HEK293 (cell line): Measurements from ENCODE around the gene RBMS3.

Experiments
- CTCF ChIA-PET: fragments of 350-600 bp; formaldehyde crosslinking; extraction: SDS; loops from one replicate; lab custom pipeline; 2021; ENCODE audit warnings: antibody characterized with exemption; lab: Yijun Ruan, JAX
- POLR2A ChIA-PET: fragments of 300-600 bp; formaldehyde crosslinking; extraction: SDS; loops from one replicate; lab custom pipeline; 2020; ENCODE audit warnings: antibody characterized with exemption, inconsistent platforms; lab: Yijun Ruan, JAX
- H3K27ac ChIP-seq: fragments of 200-500 bp; sonication (Bioruptor generic); 2 replicates; pipeline ENCODE4 v1.5.1; 2014; ENCODE audit warnings: low read depth, low read length, control low read depth, inconsistent platforms; ENCODE audit errors: extremely low read depth
- H3K36me3 ChIP-seq, 2 experiments: fragments of 200-500 bp in 1 of 2; sonication (Bioruptor generic) in 1 of 2; 1 replicate in 1 of 2; 2 replicates in 1 of 2; pipeline ENCODE4 v1.5.1; 2014 to 2017; ENCODE audit warnings: inconsistent platforms in 2 of 2, low read length in 2 of 2; ENCODE audit not compliant: control insufficient read depth in 2 of 2, insufficient read depth in 1 of 2
- H3K4me1 ChIP-seq: fragments of 200-500 bp; sonication (Bioruptor generic); 2 replicates; pipeline ENCODE4 v1.5.1; 2014; ENCODE audit warnings: mild to moderate bottlenecking, low read length, inconsistent platforms; ENCODE audit not compliant: control insufficient read depth, insufficient read depth
- H3K4me3 ChIP-seq: 2 replicates; pipeline ENCODE4 v1.5.1; 2011; ENCODE audit warnings: low read depth, mild to moderate bottlenecking, control low read depth, low read length, moderate library complexity
- H3K9me3 ChIP-seq: fragments of 200-500 bp; sonication (Bioruptor generic); 2 replicates; pipeline ENCODE4 v1.5.1; 2014; ENCODE audit warnings: low read depth, low read length, inconsistent platforms; ENCODE audit not compliant: control insufficient read depth, insufficient read depth
- GLI2 ChIP-seq: fragments of 450-650 bp; formaldehyde crosslinking; IDR thresholded peaks from 2 replicates; pipeline ENCODE4; 2017; ENCODE audit warnings: missing biosample characterization, missing genetic modification characterization, low read depth, borderline replicate concordance
- KLF1 ChIP-seq: fragments of 450-650 bp; formaldehyde crosslinking; IDR thresholded peaks from 2 replicates; pipeline ENCODE4 v1.5.1; 2016; ENCODE audit warnings: missing biosample characterization, missing genetic modification characterization
- KLF10 ChIP-seq: fragments of 450-650 bp; IDR thresholded peaks from 2 replicates; pipeline ENCODE4 v1.5.1; 2018; ENCODE audit warnings: missing biosample characterization, mild to moderate bottlenecking, missing genetic modification characterization
- SALL2 ChIP-seq: fragments of 450-650 bp; formaldehyde crosslinking; IDR thresholded peaks from 2 replicates; pipeline ENCODE4 v1.5.0; 2017; ENCODE audit warnings: missing biosample characterization, mild to moderate bottlenecking, missing genetic modification characterization, borderline replicate concordance
- SCRT1 ChIP-seq: fragments of 450-650 bp; formaldehyde crosslinking; IDR thresholded peaks from 2 replicates; pipeline ENCODE4 v1.5.1; 2016; ENCODE audit warnings: missing biosample characterization, missing genetic modification characterization, borderline replicate concordance
- ZBTB48 ChIP-seq: fragments of 450-650 bp; formaldehyde crosslinking; IDR thresholded peaks from 2 replicates; pipeline ENCODE4 v1.5.1; 2016; ENCODE audit warnings: missing biosample characterization, missing genetic modification characterization
- ZFHX2 ChIP-seq: fragments of 450-650 bp; formaldehyde crosslinking; conservative IDR thresholded peaks from 2 replicates; pipeline ENCODE4 v1.5.1; 2016; ENCODE audit warnings: missing biosample characterization, missing genetic modification characterization
- ZFP41 ChIP-seq: fragments of 450-650 bp; formaldehyde crosslinking; IDR thresholded peaks from 2 replicates; pipeline ENCODE4 v1.5.1; 2016; ENCODE audit warnings: missing biosample characterization, missing genetic modification characterization, borderline replicate concordance
- ZNF140 ChIP-seq: fragments of 450-650 bp; formaldehyde crosslinking; IDR thresholded peaks from 2 replicates; pipeline ENCODE4 v1.5.1; 2016; ENCODE audit warnings: missing biosample characterization, missing genetic modification characterization
- ZNF155 ChIP-seq: fragments of 450-650 bp; formaldehyde crosslinking; IDR thresholded peaks from 2 replicates; pipeline ENCODE4 v1.5.1; 2016; ENCODE audit warnings: missing biosample characterization, missing genetic modification characterization
- ZNF184 ChIP-seq: fragments of 450-650 bp; IDR thresholded peaks from 2 replicates; pipeline ENCODE4 v1.5.1; 2018; ENCODE audit warnings: missing biosample characterization, mild to moderate bottlenecking, missing genetic modification characterization
- ZNF23 ChIP-seq: fragments of 450-650 bp; formaldehyde crosslinking; IDR thresholded peaks from 2 replicates; pipeline ENCODE4 v1.5.1; 2016; ENCODE audit warnings: missing biosample characterization, missing genetic modification characterization, borderline replicate concordance
- ZNF302 ChIP-seq: fragments of 450-650 bp; formaldehyde crosslinking; IDR thresholded peaks from 2 replicates; pipeline ENCODE4 v1.5.1; 2016; ENCODE audit warnings: missing biosample characterization, missing genetic modification characterization, low read depth
- ZNF324 ChIP-seq: fragments of 450-650 bp; formaldehyde crosslinking; IDR thresholded peaks from 2 replicates; pipeline ENCODE4 v1.5.1; 2016; ENCODE audit warnings: missing biosample characterization, missing genetic modification characterization
- ZNF341 ChIP-seq: fragments of 450-650 bp; formaldehyde crosslinking; IDR thresholded peaks from 2 replicates; pipeline ENCODE4; 2016; ENCODE audit warnings: low read depth, missing biosample characterization, missing genetic modification characterization
- ZNF433 ChIP-seq: fragments of 450-650 bp; formaldehyde crosslinking; IDR thresholded peaks from 2 replicates; pipeline ENCODE4 v1.5.1; 2016; ENCODE audit warnings: missing biosample characterization, missing genetic modification characterization, low read depth
- ZNF501 ChIP-seq: fragments of 450-650 bp; formaldehyde crosslinking; IDR thresholded peaks from 2 replicates; pipeline ENCODE4 v1.5.1; 2016; ENCODE audit warnings: missing biosample characterization, missing genetic modification characterization
- ZNF544 ChIP-seq: fragments of 450-650 bp; formaldehyde crosslinking; IDR thresholded peaks from 2 replicates; pipeline ENCODE4 v1.5.0; 2017; ENCODE audit warnings: missing biosample characterization, missing genetic modification characterization
- ZNF548 ChIP-seq: fragments of 450-650 bp; formaldehyde crosslinking; IDR thresholded peaks from 2 replicates; pipeline ENCODE4 v1.5.1; 2016; ENCODE audit warnings: missing biosample characterization, missing genetic modification characterization
- ZNF558 ChIP-seq: fragments of 450-650 bp; formaldehyde crosslinking; IDR thresholded peaks from 2 replicates; pipeline ENCODE4 v1.5.1; 2016; ENCODE audit warnings: missing biosample characterization, missing genetic modification characterization
- ZNF585B ChIP-seq: fragments of 450-650 bp; formaldehyde crosslinking; IDR thresholded peaks from 2 replicates; pipeline ENCODE4 v1.5.1; 2016; ENCODE audit warnings: missing biosample characterization, missing genetic modification characterization
- ZNF629 ChIP-seq: fragments of 450-650 bp; formaldehyde crosslinking; IDR thresholded peaks from 2 replicates; pipeline ENCODE4 v1.5.1; 2017; ENCODE audit warnings: missing biosample characterization, missing genetic modification characterization
- ZNF768 ChIP-seq: fragments of 450-650 bp; formaldehyde crosslinking; IDR thresholded peaks from 2 replicates; pipeline ENCODE4 v1.5.1; 2018; ENCODE audit warnings: missing biosample characterization, mild to moderate bottlenecking, missing genetic modification characterization
- ZNF837 ChIP-seq: fragments of 450-650 bp; formaldehyde crosslinking; IDR thresholded peaks from 2 replicates; pipeline ENCODE4 v1.5.1; 2016; ENCODE audit warnings: missing biosample characterization, missing genetic modification characterization
- ZSCAN30 ChIP-seq: fragments of 450-650 bp; IDR thresholded peaks from 2 replicates; pipeline ENCODE4 v1.5.1; 2018; ENCODE audit warnings: missing biosample characterization, mild to moderate bottlenecking, missing genetic modification characterization, moderate library complexity
- ZXDB ChIP-seq: fragments of 450-650 bp; formaldehyde crosslinking; IDR thresholded peaks from 2 replicates; pipeline ENCODE4 v1.5.1; 2016; ENCODE audit warnings: missing biosample characterization, missing genetic modification characterization
- TF ChIP-seq, protein P1 (sequence below): IDR thresholded peaks from 2 replicates; pipeline ENCODE4 v1.6.1; 2011; ENCODE audit warnings: mild to moderate bottlenecking, low read depth, low read length, borderline replicate concordance
- TF ChIP-seq, protein P2 (sequence below): fragments of 450-650 bp; formaldehyde crosslinking; IDR thresholded peaks from 2 replicates; pipeline ENCODE4 v1.5.1; 2016; ENCODE audit warnings: missing biosample characterization, missing genetic modification characterization
- TF ChIP-seq, protein P3 (sequence below): fragments of 450-650 bp; formaldehyde crosslinking; IDR thresholded peaks from 2 replicates; pipeline ENCODE4 v1.5.1; 2016; ENCODE audit warnings: missing biosample characterization, missing genetic modification characterization
- TF ChIP-seq, protein P4 (sequence below): fragments of 450-650 bp; formaldehyde crosslinking; conservative IDR thresholded peaks from 2 replicates; pipeline ENCODE4 v1.5.1; 2016; ENCODE audit warnings: low read depth, missing biosample characterization, missing genetic modification characterization

The RBMS3 gene

DNA sequence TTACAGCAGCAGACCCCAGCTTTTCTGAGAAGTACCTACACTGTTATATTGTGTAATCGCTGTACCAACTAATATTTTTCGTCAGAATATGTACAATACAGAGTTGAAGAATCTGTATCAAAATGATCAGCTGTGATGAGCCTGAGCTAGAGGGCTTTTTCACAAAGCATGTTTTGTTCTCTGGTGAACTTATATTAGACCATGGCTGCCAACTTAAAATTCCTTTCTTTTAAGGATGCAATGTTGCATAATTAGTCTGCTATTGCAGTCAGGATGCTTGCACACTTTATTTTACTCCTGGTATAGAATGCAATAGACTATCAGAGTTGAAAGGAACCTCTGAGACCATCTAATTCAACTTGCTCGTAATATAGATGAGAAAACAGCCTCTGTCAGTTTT lies 127.8 kb downstream of the RBMS3 start (continued):
- TF ChIP-seq ZNF155 (tag by site-specific recombination) (no peak), SALL2 (no peak), ZNF548 (tag by site-specific recombination) (no peak), ZNF184 (tag by site-specific recombination) (no peak), ZBTB48 (tag by site-specific recombination) (no peak), ZNF629 (tag by site-specific recombination) (no peak), ZNF23 (no peak), ZNF140 (tag by site-specific recombination) (no peak), ZNF324 (tag by site-specific recombination) (no peak), GLI2 (tag by site-specific recombination) (no peak), ZNF433 (tag by site-specific recombination) (no peak), ZFHX2 (tag by site-specific recombination) (no peak)
- TF ChIP-seq, protein P1, sequence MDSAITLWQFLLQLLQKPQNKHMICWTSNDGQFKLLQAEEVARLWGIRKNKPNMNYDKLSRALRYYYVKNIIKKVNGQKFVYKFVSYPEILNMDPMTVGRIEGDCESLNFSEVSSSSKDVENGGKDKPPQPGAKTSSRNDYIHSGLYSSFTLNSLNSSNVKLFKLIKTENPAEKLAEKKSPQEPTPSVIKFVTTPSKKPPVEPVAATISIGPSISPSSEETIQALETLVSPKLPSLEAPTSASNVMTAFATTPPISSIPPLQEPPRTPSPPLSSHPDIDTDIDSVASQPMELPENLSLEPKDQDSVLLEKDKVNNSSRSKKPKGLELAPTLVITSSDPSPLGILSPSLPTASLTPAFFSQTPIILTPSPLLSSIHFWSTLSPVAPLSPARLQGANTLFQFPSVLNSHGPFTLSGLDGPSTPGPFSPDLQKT, result no peak
- TF ChIP-seq, protein P2, sequence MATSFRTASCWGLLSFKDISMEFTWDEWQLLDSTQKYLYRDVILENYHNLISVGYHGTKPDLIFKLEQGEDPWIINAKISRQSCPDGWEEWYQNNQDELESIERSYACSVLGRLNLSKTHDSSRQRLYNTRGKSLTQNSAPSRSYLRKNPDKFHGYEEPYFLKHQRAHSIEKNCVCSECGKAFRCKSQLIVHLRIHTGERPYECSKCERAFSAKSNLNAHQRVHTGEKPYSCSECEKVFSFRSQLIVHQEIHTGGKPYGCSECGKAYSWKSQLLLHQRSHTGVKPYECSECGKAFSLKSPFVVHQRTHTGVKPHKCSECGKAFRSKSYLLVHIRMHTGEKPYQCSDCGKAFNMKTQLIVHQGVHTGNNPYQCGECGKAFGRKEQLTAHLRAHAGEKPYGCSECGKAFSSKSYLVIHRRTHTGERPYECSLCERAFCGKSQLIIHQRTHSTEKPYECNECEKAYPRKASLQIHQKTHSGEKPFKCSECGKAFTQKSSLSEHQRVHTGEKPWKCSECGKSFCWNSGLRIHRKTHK (tag by site-specific recombination), result no peak
- TF ChIP-seq, all 188 proteins: peak for 0

DNA sequence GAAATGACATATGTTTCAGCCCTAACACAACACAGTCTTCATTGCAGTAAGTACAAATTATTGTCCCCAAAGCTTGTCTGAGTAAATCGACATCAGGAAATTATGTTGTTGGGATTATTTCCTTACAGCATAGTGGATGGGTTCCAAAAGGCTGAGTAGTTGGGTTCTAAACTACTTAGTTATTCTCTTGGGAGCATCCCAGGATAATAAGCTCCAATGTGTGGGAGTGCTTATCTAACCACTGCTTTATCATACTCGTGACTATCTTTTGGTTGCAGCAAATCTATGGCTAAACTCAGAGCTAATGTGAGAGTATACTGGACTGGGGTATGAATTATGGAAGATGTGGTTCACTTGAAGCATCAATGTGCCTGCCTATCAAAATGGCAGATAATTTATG lies 128.5 kb downstream of the RBMS3 start:
- ChIA-PET CTCF (no interaction called here), POLR2A (interaction anchor here (0.7 kb wide), 1 partner anchor 39 kb away, joined by 3 read pairs; no protein-coding TSS in a partner anchor)
- Histone ChIP-seq H3K36me3 (no peaks in the 10 kb centered on the region), H3K27ac (no peak overlapping the region), H3K4me3 (no peak overlapping the region), H3K4me1 (peaks cover 12% of the 10 kb centered on the region), H3K9me3 (no peaks in the 10 kb centered on the region)
- TF ChIP-seq ZNF585B (tag by site-specific recombination) (no peak), ZNF341 (tag by site-specific recombination) (no peak), SCRT1 (tag by site-specific recombination) (no peak), KLF10 (tag by site-specific recombination) (no peak), ZNF501 (tag by site-specific recombination) (no peak), ZNF140 (tag by site-specific recombination) (no peak), ZNF302 (tag by site-specific recombination) (no peak), ZNF544 (tag by site-specific recombination) (no peak), ZNF768 (tag by site-specific recombination) (no peak), KLF1 (tag by site-specific recombination) (no peak), ZXDB (tag by site-specific recombination) (no peak), ZNF558 (tag by site-specific recombination) (no peak), ZNF837 (tag by site-specific recombination) (no peak), ZSCAN30 (tag by site-specific recombination) (no peak), ZFP41 (tag by site-specific recombination) (no peak)
- TF ChIP-seq, protein P3, sequence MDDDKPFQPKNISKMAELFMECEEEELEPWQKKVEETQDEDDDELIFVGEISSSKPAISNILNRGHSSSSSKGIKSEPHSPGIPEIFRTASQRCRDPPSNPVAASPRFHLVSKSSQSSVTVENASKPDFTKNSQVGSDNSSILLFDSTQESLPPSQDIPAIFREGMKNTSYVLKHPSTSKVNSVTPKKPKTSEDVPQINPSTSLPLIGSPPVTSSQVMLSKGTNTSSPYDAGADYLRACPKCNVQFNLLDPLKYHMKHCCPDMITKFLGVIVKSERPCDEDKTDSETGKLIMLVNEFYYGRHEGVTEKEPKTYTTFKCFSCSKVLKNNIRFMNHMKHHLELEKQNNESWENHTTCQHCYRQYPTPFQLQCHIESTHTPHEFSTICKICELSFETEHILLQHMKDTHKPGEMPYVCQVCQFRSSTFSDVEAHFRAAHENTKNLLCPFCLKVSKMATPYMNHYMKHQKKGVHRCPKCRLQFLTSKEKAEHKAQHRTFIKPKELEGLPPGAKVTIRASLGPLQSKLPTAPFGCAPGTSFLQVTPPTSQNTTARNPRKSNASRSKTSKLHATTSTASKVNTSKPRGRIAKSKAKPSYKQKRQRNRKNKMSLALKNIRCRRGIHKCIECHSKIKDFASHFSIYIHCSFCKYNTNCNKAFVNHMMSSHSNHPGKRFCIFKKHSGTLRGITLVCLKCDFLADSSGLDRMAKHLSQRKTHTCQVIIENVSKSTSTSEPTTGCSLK (tag by site-specific recombination), result no peak
- TF ChIP-seq, protein P4, sequence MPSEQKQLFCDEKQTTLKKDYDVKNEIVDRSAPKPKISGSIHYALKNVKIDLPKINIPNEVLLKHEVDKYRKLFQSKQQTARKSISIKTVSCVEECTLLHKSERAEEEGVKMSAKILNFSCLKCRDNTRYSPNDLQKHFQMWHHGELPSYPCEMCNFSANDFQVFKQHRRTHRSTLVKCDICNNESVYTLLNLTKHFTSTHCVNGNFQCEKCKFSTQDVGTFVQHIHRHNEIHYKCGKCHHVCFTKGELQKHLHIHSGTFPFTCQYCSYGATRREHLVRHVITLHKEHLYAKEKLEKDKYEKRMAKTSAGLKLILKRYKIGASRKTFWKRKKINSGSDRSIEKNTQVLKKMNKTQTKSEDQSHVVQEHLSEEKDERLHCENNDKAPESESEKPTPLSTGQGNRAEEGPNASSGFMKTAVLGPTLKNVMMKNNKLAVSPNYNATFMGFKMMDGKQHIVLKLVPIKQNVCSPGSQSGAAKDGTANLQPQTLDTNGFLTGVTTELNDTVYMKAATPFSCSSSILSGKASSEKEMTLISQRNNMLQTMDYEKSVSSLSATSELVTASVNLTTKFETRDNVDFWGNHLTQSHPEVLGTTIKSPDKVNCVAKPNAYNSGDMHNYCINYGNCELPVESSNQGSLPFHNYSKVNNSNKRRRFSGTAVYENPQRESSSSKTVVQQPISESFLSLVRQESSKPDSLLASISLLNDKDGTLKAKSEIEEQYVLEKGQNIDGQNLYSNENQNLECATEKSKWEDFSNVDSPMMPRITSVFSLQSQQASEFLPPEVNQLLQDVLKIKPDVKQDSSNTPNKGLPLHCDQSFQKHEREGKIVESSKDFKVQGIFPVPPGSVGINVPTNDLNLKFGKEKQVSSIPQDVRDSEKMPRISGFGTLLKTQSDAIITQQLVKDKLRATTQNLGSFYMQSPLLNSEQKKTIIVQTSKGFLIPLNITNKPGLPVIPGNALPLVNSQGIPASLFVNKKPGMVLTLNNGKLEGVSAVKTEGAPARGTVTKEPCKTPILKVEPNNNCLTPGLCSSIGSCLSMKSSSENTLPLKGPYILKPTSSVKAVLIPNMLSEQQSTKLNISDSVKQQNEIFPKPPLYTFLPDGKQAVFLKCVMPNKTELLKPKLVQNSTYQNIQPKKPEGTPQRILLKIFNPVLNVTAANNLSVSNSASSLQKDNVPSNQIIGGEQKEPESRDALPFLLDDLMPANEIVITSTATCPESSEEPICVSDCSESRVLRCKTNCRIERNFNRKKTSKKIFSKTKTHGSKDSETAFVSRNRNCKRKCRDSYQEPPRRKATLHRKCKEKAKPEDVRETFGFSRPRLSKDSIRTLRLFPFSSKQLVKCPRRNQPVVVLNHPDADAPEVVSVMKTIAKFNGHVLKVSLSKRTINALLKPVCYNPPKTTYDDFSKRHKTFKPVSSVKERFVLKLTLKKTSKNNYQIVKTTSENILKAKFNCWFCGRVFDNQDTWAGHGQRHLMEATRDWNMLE (tag by site-specific recombination), result no peak
